Activated T-helper 9 cell treated with anti-CD3 and anti-CD28 coated beads, Interleukin-2, amount 50 U/mL, for 16 hours (primary cell): ENCODE results near the gene METAP1.
"Not testable (repeated sequence)": the region's sequence is repeated elsewhere in the genome, so short reads cannot be mapped to it uniquely, and the experiment has no call there.

Experiments
- DNase-seq: peaks from one replicate; pipeline ENCODE4 v3.0.0-alpha.2; 2020; ENCODE audit warnings: low read depth

Gene METAP1

GRCh38 chr4:98997166-98997565 is 1.6 kb downstream of the METAP1 start:
- no peak for DNase-seq

- no peak for DNase-seq
These were observed 3.0 kb downstream of the METAP1 start for GRCh38 chr4:98998551-98998950.

GRCh38 chr4:99002279-99002678 is 6.8 kb downstream of the METAP1 start:
- no peak for DNase-seq

- no peak for DNase-seq
These were observed 12.5 kb downstream of the METAP1 start for GRCh38 chr4:99008051-99008450.

- no peak for DNase-seq
These were observed 16.4 kb downstream of the METAP1 start for GRCh38 chr4:99011910-99012309.

- no peak for DNase-seq
These were observed 17.9 kb downstream of the METAP1 start for GRCh38 chr4:99013402-99013843.

- DNase-seq: no peak
These were observed 18.5 kb downstream of the METAP1 start for GRCh38 chr4:99013884-99014523.

- DNase-seq: no peak
These were observed 25.9 kb downstream of the METAP1 start for GRCh38 chr4:99021386-99021785.

- DNase-seq: no peak
These were observed 27.0 kb downstream of the METAP1 start for GRCh38 chr4:99022566-99022965.

GRCh38 chr4:99023800-99024251 is 28.3 kb downstream of the METAP1 start:
- DNase-seq: not testable (repeated sequence)

GRCh38 chr4:99024481-99025275 is 29.2 kb downstream of the METAP1 start:
- DNase-seq: no peak

GRCh38 chr4:99025506-99025905 is 30.0 kb downstream of the METAP1 start:
- no peak for DNase-seq

GRCh38 chr4:99027304-99027703 is 31.8 kb downstream of the METAP1 start:
- no peak for DNase-seq

GRCh38 chr4:99028187-99028586 is 32.7 kb downstream of the METAP1 start:
- no peak for DNase-seq

- no peak for DNase-seq
These were observed 33.7 kb downstream of the METAP1 start for GRCh38 chr4:99029018-99029735.

- no peak for DNase-seq
These were observed 34.3 kb downstream of the METAP1 start for GRCh38 chr4:99029852-99030251.

- no peak for DNase-seq
These were observed 38.4 kb downstream of the METAP1 start for GRCh38 chr4:99033956-99034355.

- no peak for DNase-seq
These were observed 42.7 kb downstream of the METAP1 start for GRCh38 chr4:99038213-99038612.

GRCh38 chr4:99043346-99043745 is 47.8 kb downstream of the METAP1 start:
- no peak for DNase-seq

GRCh38 chr4:99047710-99048109 is 52.2 kb downstream of the METAP1 start:
- DNase-seq: no peak

- DNase-seq: no peak
These were observed 57.4 kb downstream of the METAP1 start for GRCh38 chr4:99052902-99053301.

GRCh38 chr4:99054428-99054994 is 59.0 kb downstream of the METAP1 start:
- DNase-seq: no peak
